Measurements from ENCODE around the gene ARHGAP44.

The ARHGAP44 gene, protein sequence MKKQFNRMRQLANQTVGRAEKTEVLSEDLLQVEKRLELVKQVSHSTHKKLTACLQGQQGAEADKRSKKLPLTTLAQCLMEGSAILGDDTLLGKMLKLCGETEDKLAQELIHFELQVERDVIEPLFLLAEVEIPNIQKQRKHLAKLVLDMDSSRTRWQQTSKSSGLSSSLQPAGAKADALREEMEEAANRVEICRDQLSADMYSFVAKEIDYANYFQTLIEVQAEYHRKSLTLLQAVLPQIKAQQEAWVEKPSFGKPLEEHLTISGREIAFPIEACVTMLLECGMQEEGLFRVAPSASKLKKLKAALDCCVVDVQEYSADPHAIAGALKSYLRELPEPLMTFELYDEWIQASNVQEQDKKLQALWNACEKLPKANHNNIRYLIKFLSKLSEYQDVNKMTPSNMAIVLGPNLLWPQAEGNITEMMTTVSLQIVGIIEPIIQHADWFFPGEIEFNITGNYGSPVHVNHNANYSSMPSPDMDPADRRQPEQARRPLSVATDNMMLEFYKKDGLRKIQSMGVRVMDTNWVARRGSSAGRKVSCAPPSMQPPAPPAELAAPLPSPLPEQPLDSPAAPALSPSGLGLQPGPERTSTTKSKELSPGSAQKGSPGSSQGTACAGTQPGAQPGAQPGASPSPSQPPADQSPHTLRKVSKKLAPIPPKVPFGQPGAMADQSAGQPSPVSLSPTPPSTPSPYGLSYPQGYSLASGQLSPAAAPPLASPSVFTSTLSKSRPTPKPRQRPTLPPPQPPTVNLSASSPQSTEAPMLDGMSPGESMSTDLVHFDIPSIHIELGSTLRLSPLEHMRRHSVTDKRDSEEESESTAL

DNA sequence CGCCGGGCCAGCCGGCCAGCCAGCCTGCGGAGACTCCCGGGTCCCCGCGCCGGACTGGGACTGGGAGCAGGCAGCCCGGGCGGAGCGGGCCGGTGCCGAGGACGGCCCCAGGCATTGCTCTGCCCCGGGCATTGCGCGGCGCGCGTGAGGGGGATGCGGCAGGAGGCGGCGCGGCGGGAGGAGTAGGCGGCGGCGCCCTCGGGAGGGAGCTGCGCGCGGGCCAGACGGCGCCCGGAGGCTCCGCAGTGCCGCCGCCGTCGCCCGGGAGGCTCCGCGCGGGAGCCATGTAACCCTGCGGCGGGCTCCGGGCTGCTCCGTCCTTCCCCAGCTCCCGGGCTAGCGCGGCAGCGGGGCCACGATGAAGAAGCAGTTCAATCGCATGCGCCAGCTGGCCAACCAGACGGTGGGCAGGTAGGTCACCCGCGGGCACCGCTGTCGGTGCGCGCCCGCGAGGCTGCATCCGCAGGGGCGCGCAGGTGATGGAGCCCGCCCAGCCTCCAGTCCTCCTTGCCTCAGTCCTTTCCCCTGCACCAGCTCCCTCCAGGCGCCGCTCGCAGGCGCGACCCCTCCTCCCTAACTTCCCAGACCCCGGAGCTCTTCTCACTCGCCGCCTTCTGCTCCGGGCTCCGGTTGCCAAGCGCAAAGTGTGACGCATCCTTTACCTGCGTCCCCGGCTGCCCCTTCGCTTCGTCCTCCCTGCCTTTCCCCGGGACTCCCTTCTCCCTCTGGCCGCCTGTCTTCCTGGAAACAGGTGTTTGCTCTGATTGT lies at the start of gene ARHGAP44:
ARHGAP44 (plus strand) TSS at position 18 of the 768 bp plus-strand sequence; CDS start at position 359, 341 bp downstream.
- peak in 41 of 56 donors; percentile 5 to 78 (median 38) for DNase-seq

DNA sequence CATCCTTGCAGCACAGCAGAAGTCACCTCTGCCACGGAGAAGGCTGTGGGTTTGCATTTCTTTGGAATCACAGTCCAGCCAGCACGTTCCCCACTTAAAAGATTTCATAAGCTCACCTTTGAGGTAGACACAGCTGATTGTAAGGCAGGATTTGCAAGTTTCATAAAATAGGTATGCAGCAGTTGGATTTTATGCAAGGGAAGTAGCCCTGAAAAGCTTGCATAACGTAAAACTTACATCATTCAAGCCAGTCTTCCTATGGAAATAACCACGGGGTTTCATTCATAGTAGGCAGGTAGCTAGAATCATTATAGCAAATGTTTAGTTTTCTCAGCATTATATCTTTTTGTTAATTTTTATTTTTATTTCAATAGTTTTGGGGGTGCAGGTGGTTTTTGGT lies 49.8 kb upstream of the ARHGAP44 start:
- DNase-seq: no peak

DNA sequence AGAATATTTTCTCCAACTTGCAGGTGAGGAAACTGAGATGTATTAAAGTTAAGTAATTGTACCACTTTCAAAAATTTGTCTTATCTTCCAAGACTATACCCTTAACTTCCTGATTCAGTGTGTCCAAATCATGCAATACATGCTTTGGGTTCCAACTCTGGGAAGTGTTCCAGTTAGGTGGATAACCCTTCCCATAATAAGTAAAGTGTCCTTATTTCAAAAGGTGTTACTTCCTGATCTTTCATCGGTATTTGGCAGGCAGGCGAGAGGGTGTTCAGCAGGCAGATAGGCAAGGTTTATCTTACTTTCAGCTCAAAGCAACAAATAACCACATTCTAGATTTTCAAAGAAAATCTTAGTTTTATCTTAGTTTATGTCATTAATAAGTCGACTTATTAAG lies 46.3 kb upstream of the ARHGAP44 start:
- DNase-seq: no peak

DNA sequence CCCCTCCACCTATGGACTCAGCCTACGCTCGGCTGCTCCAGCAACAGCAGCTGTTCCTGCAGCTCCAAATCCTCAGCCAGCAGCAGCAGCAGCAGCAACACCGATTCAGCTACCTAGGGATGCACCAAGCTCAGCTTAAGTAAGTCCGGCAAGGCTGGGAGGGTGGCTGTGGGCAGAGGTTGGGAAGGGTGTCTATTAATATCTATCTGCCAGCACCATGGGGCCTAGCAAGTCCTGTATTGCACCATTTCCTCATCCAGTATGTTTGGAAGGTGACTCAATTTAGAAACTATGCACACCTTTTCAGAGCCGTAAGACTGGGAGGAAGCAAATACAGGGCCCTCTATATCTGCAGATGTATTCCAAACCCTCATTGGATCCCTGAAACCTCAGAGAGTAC lies 45.0 kb upstream of the ARHGAP44 start:
- DNase-seq: no peak

DNA sequence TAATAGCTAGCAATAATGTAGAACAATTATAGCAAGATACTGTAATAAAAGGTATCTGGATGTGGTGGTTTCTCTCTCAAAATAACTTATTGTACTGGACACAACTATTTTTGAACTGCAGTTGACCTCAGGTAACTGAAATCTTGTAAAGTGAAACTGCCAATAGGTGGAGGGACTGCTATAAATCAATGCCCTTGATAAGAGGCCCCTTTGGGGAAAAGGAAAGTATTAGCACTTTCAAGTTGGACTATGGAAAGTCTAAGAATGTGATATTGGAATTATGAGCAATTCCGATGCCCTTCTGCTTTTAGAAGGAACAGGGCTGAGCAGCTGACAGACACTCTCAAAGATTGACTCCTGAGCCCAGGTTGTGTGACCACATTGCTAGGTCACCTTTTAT lies 44.5 kb upstream of the ARHGAP44 start:
- DNase-seq: no peak

DNA sequence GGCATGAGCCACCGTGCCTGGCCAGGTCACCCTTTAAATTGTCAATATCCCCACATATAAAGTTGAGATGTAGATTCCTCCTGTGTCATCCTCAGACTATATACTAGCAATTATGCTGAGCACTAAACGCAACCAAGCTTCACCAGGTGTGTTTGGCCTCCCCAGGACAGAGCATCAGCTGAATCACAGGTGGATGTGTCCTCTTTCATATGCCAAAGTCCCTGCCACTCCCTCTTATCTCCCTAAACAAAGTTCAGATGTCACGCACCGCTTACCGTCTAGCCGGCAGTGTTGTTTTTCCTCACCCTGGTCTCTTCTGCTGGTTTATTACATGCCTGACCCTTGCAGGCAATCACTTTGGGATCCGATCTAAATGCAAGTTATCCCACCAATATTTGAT lies 43.8 kb upstream of the ARHGAP44 start:
- no peak for DNase-seq

DNA sequence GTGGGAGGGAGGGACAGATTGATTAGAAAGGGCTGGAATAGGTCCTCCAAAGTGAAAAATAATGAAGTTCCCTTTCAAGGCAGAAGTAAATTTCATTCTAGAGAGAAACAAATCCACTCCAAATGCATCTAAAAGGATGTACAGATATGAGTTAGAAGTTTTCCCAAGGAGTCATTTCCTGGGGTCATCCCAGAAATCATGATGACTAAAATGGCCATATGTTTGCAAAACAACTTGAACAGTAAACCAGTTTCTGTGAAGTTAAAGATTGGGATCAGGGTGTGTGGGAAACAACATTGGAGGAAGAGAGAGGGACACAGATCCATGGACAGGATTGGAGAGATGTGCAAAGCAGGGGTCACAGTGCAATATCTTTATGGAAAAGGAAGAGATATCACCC lies 32.5 kb upstream of the ARHGAP44 start:
- no peak for DNase-seq

DNA sequence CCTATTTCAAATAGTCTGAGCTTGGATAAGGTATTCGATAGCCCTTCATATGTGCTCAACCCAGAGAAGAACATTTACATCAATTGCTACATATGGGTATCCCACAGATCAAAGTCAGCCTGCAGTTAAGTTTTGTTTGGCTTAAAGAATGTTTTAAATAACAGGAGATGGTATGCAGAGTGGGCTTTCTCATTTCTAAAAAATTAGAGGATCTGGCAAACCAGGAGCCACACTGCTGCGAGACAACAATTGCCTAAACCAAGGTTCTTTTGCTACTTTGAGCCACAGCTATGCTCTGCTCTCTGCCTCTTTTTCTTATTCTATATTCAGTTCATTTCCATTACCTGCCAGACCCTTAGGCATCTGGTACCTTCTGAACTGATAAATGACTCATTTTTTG lies 30.2 kb upstream of the ARHGAP44 start:
- DNase-seq: no peak

DNA sequence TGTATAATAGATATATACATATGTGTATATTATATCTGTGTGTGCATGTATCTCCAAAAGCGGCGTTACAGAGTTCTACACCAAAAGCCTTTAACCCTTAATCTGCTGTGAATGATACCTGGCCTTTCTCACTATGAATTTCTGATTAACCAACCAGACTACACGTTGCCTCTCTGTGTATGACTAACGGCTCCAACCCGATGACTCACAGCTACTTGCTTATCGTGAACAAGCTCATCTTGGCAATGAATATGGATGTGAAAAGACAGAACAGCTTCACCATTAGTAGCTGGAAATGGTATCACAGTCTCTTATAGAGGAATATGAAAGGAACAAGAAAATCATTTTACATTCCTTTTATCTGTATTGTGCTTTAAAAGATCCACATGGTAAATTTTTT lies 23.8 kb upstream of the ARHGAP44 start:
- peak in 15 of 56 donors; percentile 0 to 44 (median 11) for DNase-seq

DNA sequence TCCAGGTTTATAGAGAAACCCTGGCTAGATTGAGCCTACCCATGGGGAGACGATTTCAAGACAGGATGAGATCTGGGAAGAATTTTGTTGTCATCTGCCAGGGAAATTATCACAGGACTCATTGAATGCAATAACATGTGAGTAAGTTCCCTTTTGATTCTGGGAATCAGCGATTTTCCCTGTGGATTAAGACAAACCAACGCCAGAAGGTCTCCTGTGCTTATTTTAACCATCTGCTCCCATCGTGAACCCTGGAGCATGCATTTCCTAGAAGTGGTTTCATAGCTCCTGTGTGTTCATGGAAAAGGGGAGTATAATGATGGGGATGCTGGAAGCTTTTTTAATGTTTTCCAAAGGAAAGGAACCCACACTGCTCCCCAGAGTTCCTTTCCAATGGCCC lies 21.0 kb upstream of the ARHGAP44 start:
- no peak for DNase-seq

DNA sequence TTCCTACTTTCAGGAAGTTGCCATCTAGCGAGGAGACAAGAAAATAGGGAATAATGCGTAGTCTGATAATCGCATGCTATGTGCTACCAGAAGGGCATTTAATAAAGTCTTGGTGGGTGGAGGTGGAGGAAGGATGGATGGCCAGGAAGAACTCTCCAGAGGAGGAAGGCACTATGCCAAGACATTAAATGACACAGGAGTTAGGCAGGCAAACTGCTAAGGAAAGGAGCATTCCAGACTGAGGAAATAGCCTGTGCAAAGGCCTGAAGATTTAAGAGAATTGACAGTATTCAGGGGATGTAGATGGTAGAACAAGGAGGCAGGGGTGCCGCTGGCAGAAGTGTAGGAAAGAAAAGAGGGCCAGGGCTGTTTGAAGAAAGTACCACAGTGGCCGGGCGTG lies 19.3 kb upstream of the ARHGAP44 start:
- no peak for DNase-seq

DNA sequence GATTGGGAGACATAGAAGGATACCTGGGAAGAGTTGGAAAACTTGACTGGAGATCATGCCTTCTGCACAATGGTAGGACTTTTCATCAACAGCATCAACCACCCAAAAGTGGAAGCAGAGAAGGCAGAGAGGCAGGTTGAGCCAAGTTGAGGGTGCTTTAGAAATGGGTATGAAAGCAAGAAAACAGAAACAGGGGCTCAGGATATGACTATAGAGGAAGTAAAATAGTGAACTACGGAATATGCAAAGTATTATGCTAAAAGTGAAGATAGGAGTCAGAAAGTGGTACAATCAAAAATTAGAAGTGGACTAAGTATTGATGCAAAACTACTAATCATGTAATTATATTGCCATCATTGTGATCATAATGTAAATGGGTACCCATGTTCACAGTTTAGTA lies 16.1 kb upstream of the ARHGAP44 start:
- DNase-seq: no peak

DNA sequence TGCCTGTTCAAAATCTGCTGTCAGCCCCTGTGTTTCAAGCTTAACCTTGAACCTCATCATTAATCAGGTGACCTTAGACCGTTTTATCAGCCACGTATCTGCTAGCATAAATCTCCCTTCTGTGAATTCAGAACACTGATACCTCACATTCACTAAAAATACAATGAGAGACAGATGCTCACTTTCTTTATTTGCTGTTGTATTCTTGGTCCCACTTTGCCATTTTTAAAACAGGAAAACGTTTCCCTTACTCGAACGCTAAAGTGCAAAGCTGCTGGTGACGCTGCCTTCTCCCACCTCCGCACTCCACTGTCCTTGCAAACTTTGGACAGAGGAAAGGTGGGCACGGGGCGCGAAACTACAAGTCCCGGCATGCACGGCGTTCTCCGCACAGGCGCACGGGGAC lies 220 bp upstream of the ARHGAP44 start:
- peak in 4 of 56 donors; percentile 25 to 52 (median 38) for DNase-seq

DNA sequence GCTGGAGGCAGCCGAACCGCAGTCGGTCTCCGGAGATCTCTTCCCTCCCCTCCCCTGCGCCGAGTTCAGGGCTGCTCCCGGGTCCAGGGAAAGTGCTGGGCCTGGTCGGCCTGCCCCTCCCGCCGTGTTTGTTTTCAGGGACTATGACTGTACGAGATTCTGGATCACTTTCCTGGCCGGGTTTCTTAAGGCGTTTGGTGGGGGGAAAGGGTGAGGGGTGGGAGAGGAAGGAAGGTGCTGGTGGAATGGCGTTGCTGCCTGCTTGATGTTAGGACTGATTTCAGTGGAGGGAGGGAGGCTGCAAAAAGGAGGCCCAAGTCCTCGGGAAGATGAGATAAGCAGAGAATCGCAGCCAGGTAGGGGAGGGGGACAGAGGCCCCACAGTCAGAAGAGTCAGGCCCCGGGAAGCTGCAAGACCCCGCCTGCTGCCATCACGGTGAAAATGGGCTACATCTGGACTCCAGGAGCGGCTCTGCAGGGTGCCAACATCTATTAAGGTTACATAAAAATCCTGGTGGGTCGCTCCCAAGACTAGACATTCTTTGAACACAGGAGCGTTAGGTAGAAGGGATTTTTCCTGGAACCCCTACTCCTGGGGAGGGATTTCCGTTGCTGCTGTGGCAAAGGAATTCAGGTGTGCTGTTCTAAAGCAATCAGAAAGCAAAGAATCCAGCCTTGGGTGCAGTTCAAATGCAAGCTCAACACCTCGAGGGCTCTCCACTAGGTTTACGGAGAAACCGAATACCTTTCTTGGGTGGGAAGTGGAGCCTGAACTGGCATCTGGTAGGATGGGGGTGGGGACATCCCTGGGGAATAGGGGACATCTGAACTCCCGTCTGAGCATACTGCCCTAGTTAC lies 1.2 kb downstream of the ARHGAP44 start:
- peak in 5 of 56 donors; percentile 3 to 45 (median 18) for DNase-seq

DNA sequence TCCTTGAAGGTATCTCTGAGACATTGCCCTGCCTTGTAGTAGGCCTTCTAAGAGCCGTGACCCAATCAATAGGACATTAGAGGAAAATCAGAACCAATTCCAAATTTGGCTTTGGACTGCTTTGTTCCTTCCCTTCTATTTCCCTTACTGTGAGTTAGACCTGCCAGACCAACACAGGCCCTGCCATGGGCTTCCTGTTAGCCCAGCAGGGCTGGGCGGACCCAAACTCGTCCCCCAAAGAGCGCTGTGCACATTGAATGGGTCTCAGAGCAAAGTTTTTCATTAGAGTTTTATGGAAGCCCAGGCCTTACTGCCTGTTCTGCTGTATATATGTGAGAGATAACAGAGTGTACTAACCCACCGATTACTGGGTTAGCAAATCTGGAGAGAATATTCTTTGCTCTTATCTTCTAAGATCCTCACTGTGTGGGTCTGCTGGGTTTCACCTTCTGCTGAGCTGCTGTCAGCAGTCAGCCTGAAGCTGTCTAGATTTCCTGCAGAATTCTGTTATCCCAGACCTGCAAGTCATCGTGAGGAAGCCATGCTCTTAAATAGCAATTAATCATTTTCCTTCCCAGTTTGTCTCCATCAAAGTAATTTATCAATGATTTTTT lies 5.7 kb downstream of the ARHGAP44 start:
- no peak for DNase-seq

DNA sequence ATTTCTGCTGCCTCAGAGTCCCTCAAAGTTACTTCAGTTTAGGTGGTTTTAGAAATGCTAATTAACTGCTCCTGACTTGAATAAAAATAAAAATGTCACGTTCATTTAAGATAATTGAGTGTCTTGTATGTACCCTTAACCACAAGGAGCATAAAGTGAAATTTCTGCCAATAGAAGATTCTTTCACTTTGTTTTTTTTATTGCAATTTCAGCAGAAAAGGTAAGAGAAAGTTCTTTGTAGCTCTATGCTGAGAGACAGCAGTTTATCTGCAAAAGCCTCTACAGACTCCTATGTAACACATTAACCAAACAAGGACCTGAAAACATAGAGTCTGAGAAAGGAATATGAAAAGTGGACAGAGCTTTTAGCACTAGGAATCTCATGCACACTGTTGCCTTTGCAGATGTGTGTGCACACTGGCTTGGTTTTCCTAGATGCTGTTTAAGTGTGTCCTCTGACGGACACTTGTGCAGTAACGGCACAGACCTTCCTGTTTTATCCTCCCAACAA lies 11.6 kb downstream of the ARHGAP44 start:
- DNase-seq: no peak

DNA sequence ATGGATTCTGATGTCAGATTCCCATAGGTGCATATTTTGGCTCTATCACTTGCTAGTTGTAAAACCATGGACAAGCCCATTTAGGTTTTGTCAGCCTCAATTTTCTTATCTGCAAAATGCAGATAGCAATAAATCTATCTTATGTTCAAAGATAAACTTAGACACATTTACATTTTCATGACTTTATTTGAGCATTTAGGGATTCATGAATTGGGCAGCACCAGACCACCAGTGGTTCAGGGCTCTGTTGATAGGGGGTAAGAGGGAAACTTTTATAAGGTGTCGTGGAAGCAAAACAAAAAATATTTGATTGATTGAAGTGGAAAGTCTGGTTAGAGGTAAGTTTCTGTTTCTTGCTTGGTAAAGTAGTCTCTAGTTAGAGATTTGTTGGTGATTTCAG lies 17.3 kb downstream of the ARHGAP44 start:
- DNase-seq: no peak

DNA sequence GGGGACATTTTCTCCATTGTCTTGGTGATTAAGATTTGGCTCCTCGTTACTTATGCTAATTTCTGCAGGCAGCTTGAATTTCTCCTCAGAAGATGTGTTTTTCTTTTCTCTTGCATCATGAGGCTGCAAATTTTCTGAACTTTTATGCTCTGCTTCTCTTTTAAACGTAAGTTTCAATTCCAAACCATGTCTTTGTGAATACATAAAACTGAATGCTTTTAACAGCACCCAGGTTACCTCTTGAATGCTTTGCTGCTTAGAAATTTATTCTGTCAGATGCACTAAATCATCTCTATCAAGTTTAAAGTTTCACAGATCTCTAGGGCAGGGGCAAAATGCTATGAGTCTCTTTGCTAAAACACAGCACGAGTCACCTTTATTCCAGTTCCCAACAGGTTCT lies 19.4 kb downstream of the ARHGAP44 start:
- DNase-seq: no peak

DNA sequence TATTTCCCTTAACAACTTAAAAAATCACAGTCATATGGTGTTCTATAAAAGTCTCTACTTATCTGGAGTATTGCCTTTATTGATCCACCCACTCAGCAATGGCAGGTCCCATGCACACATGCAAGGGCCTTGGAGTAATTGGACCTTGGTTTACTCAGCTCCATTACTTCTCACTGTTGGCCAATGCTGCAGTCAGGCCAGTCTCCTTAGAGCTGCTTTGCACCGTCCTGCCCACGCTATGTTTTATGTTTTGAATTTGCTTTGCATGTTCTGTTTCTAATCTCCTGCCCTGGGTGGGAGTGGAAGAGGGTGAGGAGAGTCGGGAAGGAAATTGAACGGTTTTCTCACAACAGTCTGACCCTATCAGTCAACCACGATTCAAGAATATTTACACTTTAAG lies 23.6 kb downstream of the ARHGAP44 start:
- peak in 1 of 56 donors; percentile 22 for DNase-seq

DNA sequence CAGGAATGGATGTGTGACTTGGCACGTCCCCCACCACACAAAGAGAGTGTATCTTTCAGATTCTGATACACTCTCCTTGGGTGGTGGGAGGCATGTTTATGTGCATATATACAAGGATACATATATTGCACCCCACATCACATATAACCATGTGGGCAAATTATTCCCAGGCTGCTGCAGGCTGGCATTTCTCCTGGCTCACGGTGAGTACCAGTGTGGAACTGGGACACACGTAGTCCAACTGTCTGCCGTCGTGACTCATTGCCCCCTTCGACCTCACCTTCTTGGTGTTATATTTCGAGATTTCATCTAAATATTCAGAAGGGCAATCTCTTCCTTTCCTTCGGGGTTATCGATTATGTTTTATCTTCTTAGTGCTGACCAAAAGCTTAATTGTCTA lies 24.4 kb downstream of the ARHGAP44 start:
- no peak for DNase-seq
